Ovary (tissue), 9 donors: Measurements from ENCODE around the gene PNMT. TPM values are rescaled to one million over a fixed set of nuclear protein-coding genes. Genes with fewer than 3 reads are reported as not detected.

Experiments used
- DNase-seq, 5 donors: peaks; one replicate each; pipeline ENCODE4 v3.0.0-alpha.2; 2019 to 2020
- H3K27ac ChIP-seq, 2 donors: fragments of 200-600 bp; one replicate each; pipeline versions ENCODE4 v1.5.1 to v1.8.0; 2019 to 2022
- H3K27me3 ChIP-seq: fragments of 200-600 bp; one replicate; pipeline ENCODE4 v1.8.0; 2022
- H3K36me3 ChIP-seq: fragments of 200-600 bp; sonication (generic); one replicate; pipeline ENCODE4 v1.5.1; 2019
- H3K4me1 ChIP-seq: one replicate; pipeline ENCODE4 v1.8.1; 2013; ENCODE audit warnings: mild to moderate bottlenecking, moderate library complexity; ENCODE audit not compliant: insufficient read depth
- H3K4me3 ChIP-seq: fragments of 200-600 bp; sonication (generic); one replicate; pipeline ENCODE4 v1.5.1; 2017
- H3K9me3 ChIP-seq, 2 donors: fragments of 200-600 bp in 1 of 2; sonication (generic) in 1 of 2; one replicate each; pipeline versions ENCODE4 v1.5.1 to v1.8.1; 2013 to 2019; ENCODE audit warnings: mild to moderate bottlenecking in 1 of 2, moderate library complexity in 1 of 2
- CTCF ChIP-seq, 3 donors: fragments of 450-650 bp in 2 of 3; fragments of 200-600 bp in 1 of 3; IDR thresholded peaks; one replicate each; pipeline versions ENCODE4 v1.5.1 to v1.8.0; 2016 to 2022; ENCODE audit warnings: antibody characterized with exemption in 3 of 3, mild to moderate bottlenecking in 1 of 3
- EP300 ChIP-seq: sonication (generic); formaldehyde crosslinking; IDR thresholded peaks from one replicate; pipeline ENCODE4 v1.6.1; 2017; ENCODE audit warnings: antibody characterized with exemption
- POLR2A ChIP-seq: fragments of 450-650 bp; IDR thresholded peaks from one replicate; pipeline ENCODE4 v1.6.1; 2017; ENCODE audit warnings: antibody characterized with exemption, mild to moderate bottlenecking, moderate library complexity
- WGBS, 3 donors: extraction: QIAGEN DNeasy Blood & Tissue Kit in 1 of 3; methylation state at CpG; one replicate each; pipeline versions ENCODE4 v1.1.5 to v1.1.7; 2013 to 2017; 5-methylcytosine and 5-hydroxymethylcytosine counted together
- intact Hi-C, 4 donors: fragments of 100-400 bp; cut with DNase I; formaldehyde crosslinking; loops; one replicate each; pipeline versions ENCODE4 v1.11.0 to v1.15.1; 2022 to 2023
- polyA plus RNA-seq, 2 donors: library from polyadenylated mRNA; stranded (reverse); fragments of 200-250 nt in 1 of 2; fragments of 350-450 nt in 1 of 2; fragmentation: Illumina TruSeq in 1 of 2; extraction: RNeasy Lipid Tissue Mini Kit (QIAGEN cat#74804) in 1 of 2; gene quantifications; one replicate each; pipeline ENCODE4 v1.2.3, GENCODE V29; 2013 to 2014
- total RNA-seq, 7 donors: library from RNA; depleted of rRNA in 2 of 7; stranded (reverse); fragments of >200 nt in 2 of 7; fragmentation: NEBNext Ultra II Directional in 3 of 7; extraction: Animal tissue kit (Norgen Biotek cat#: 25700) in 3 of 7; gene quantifications; one replicate each; pipeline versions ENCODE4 v1.1.0 to v1.2.4, GENCODE V29; 2016 to 2023
- donor health status: DM: no; HTN: no; CAD: no; lungs with moderate emphysema.
- donor health status: DM: no; HTN: no; CAD: no.
- donor health status: Bipolar disorder and iron deficiency.
- donor health status: DM: yes; HTN: yes; CAD: no.
- donor health status: DM: no; HTN: no; CAD: no.
- donor health status: DM: yes; HTN: yes; CAD: no.

Gene PNMT
- total and polyA plus RNA-seq, 9 donors = 0.60 to 5.1 (median 1.3) TPM; not detected in 2

- H3K4me3 ChIP-seq = no peak overlapping the region
- H3K27ac ChIP-seq = no peak overlapping the region
- intact Hi-C loops = no loop called here
- no peaks in the 10 kb centered on the region for H3K27me3 ChIP-seq
- no peaks in the 10 kb centered on the region for H3K36me3 ChIP-seq
- 87 to 94% (median 87%) methylated on average over 4 of the region's 4 CpGs for WGBS, 3 donors
- H3K9me3 ChIP-seq = no peaks in the 10 kb centered on the region
- no peak for DNase-seq
- TF ChIP-seq EP300 (no peak), POLR2A (no peak), CTCF (IDR thresholded peaks at IDR 0.05) (no peak)
- H3K4me1 ChIP-seq = peaks cover 14% of the 10 kb centered on the region
Measured at GRCh38 chr17:39641097-39641496, 27.2 kb upstream of the PNMT start.

- no peaks in the 10 kb centered on the region for H3K27me3 ChIP-seq
- H3K4me3 ChIP-seq = no peak overlapping the region
- DNase-seq = no peak
- intact Hi-C loops = no loop called here
- H3K36me3 ChIP-seq = no peaks in the 10 kb centered on the region
- TF ChIP-seq POLR2A (no peak), EP300 (no peak), CTCF (IDR thresholded peaks at IDR 0.05) (no peak)
- no peaks in the 10 kb centered on the region for H3K9me3 ChIP-seq
- no peak overlapping the region for H3K27ac ChIP-seq
- H3K4me1 ChIP-seq = peaks cover 14% of the 10 kb centered on the region
- WGBS, 3 donors = 75 to 80% (median 78%) methylated on average over 7 of the region's 7 CpGs
Measured at GRCh38 chr17:39641883-39642282, 26.4 kb upstream of the PNMT start.

DNA sequence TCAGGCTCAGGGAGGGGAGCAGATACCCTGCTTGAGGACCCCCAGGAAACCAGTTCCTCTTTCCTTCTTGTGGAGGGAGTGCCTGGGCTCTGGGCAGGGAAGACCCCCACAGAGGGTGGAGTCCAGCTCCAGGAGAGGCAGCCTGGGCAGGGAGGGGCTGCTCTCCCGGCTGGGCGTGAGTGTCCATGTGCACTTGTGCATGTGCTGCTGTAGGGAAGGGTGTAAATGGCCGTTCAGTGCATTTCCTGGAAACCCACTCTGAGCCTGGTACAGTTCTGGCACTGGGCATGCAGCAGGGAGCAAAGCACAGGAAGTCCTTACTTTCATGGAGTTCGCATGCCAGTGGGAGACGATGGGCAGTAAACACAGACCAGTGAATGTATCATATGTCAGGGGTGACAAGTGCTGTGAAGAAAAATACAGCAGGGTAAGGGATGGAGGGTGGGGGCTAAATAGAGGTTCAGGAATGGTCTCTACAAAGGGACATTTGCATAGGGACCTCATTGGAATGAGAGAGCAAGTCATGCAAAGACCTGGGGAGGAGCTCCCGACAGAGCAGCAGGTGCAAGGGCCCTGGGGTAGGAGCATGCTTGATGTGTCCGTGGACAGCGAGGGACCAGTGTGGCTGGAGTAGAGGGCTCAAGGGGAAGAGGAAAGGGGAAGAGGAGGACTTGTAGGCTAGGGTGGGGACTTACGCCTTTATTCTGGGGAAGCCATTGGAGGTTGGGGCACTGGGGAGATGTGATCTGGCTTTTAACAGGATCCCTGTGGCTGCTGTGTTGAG, 25.8 kb upstream of the PNMT start:
- H3K9me3 ChIP-seq = no peaks in the 10 kb centered on the region
- H3K27ac ChIP-seq = no peak overlapping the region
- no peaks in the 10 kb centered on the region for H3K27me3 ChIP-seq
- H3K4me1 ChIP-seq = peaks cover 14% of the 10 kb centered on the region
- no peak overlapping the region for H3K4me3 ChIP-seq
- no peak for DNase-seq
- 83 to 87% (median 87%) methylated on average over 9 of the region's 9 CpGs for WGBS, 3 donors
- TF ChIP-seq POLR2A = no peak
- no peak for TF ChIP-seq CTCF (IDR thresholded peaks at IDR 0.05)
- no peak for TF ChIP-seq EP300
- no peaks in the 10 kb centered on the region for H3K36me3 ChIP-seq
- intact Hi-C loops = no loop called here

GRCh38 chr17:39643271-39643670, 25.0 kb upstream of the PNMT start:
- 77 to 90% (median 85%) methylated on average over 4 of the region's 4 CpGs for WGBS, 3 donors
- no peaks in the 10 kb centered on the region for H3K27me3 ChIP-seq
- H3K27ac ChIP-seq = no peak overlapping the region
- intact Hi-C loops = no loop called here
- peaks cover 10% of the 10 kb centered on the region for H3K4me1 ChIP-seq
- no peak for DNase-seq
- H3K9me3 ChIP-seq = no peaks in the 10 kb centered on the region
- no peak overlapping the region for H3K4me3 ChIP-seq
- H3K36me3 ChIP-seq = no peaks in the 10 kb centered on the region
- TF ChIP-seq EP300 = no peak
- TF ChIP-seq CTCF (IDR thresholded peaks at IDR 0.05) = no peak
- TF ChIP-seq POLR2A = no peak
